Neural cell (in vitro differentiated cells): ENCODE results near the gene QRFPR. TPM values are rescaled to one million over a fixed set of nuclear protein-coding genes. Genes with fewer than 3 reads are reported as not detected.
A peak's percentile ranks its signal among the peaks of the same experiment; 100 is the strongest.

Experiments
- H2AFZ ChIP-seq: fragments of 200-600, 300-800 bp; sonication (generic), shearing (Covaris generic); 2 replicates; pipeline ENCODE4 v1.6.0; 2014; ENCODE audit warnings: low read depth, mild to moderate bottlenecking, antibody characterized with exemption, low read length, moderate library complexity
- H3F3A ChIP-seq: fragments of 200-600 bp; shearing (Covaris generic); 2 replicates; pipeline ENCODE4 v1.6.1; 2016; ENCODE audit warnings: mild to moderate bottlenecking, moderate library complexity, mixed read lengths, antibody characterized with exemption, low read length; ENCODE audit not compliant: insufficient read depth, poor library complexity, severe bottlenecking
- H3K27ac ChIP-seq: fragments of 200-600, 300-800 bp; sonication (generic), shearing (Covaris generic); 2 replicates; pipeline ENCODE4 v1.5.1; 2014; ENCODE audit warnings: mild to moderate bottlenecking, low read length, moderate library complexity
- H3K27me3 ChIP-seq: fragments of 300-800, 200-600 bp; sonication (generic), shearing (Covaris generic); 2 replicates; pipeline ENCODE4 v1.6.0; 2014; ENCODE audit warnings: mild to moderate bottlenecking, low read depth, low read length, moderate library complexity; ENCODE audit not compliant: insufficient read depth
- H3K36me3 ChIP-seq: fragments of 300-800, 200-600 bp; sonication (generic), shearing (Covaris generic); 2 replicates; pipeline ENCODE4 v1.5.1; 2014; ENCODE audit warnings: mild to moderate bottlenecking, antibody characterized with exemption, low read length, moderate library complexity; ENCODE audit not compliant: insufficient read depth
- H3K4me2 ChIP-seq: fragments of 300-800, 200-600 bp; sonication (generic), shearing (Covaris generic); 2 replicates; pipeline ENCODE4 v1.6.0; 2014; ENCODE audit warnings: mild to moderate bottlenecking, low read length
- H3K4me3 ChIP-seq: fragments of 300-800, 200-600 bp; sonication (generic), shearing (Covaris generic); 2 replicates; pipeline ENCODE4 v1.5.1; 2014; ENCODE audit warnings: mild to moderate bottlenecking, low read length, moderate library complexity
- H3K79me2 ChIP-seq: fragments of 200-600 bp; shearing (Covaris generic); replicated peaks from 2 replicates; pipeline ENCODE4 v1.6.0; 2014; ENCODE audit warnings: mild to moderate bottlenecking, low read length, moderate library complexity; ENCODE audit not compliant: insufficient read depth
- H3K9ac ChIP-seq: fragments of 300-800, 200-600 bp; sonication (generic), shearing (Covaris generic); 2 replicates; pipeline ENCODE4 v1.6.1; 2016; ENCODE audit warnings: mild to moderate bottlenecking, low read length, mixed read lengths
- H3K9me2 ChIP-seq: fragments of 200-600 bp; shearing (Covaris generic); 2 replicates; pipeline ENCODE4 v1.6.1; 2016; ENCODE audit warnings: mild to moderate bottlenecking, low read length, mixed read lengths; ENCODE audit not compliant: insufficient read depth
- H3K9me3 ChIP-seq: fragments of 200-600, 300-800 bp; sonication (generic), shearing (Covaris generic); 2 replicates; pipeline ENCODE4 v1.6.1; 2016; ENCODE audit warnings: mild to moderate bottlenecking, mixed run types, low read length, moderate library complexity, mixed read lengths
- H4K20me1 ChIP-seq: fragments of 200-600 bp; shearing (Covaris generic); 2 replicates; pipeline ENCODE4 v1.6.1; 2016; ENCODE audit warnings: mild to moderate bottlenecking, mixed run types; ENCODE audit not compliant: insufficient read depth
- CTCF ChIP-seq: fragments of 450-650 bp; IDR thresholded peaks from 2 replicates; pipeline ENCODE4 v1.5.1; 2014; ENCODE audit warnings: antibody characterized with exemption, mild to moderate bottlenecking, moderate library complexity; ENCODE audit not compliant: poor library complexity, severe bottlenecking
- EP300 ChIP-seq: fragments of 450-650 bp; conservative IDR thresholded peaks from 2 replicates; pipeline ENCODE4 v1.6.1; 2014; ENCODE audit warnings: antibody characterized with exemption, mild to moderate bottlenecking, moderate library complexity; ENCODE audit not compliant: poor library complexity, severe bottlenecking
- EZH2 ChIP-seq: fragments of 200-600, 300-800 bp; shearing (Covaris generic), sonication (generic); IDR thresholded peaks from 2 replicates; pipeline ENCODE4 v1.6.1; 2014; ENCODE audit warnings: antibody characterized with exemption, low read length, borderline replicate concordance, mild to moderate bottlenecking; ENCODE audit not compliant: insufficient read depth, poor library complexity, severe bottlenecking
- MXI1 ChIP-seq: fragments of 450-650 bp; conservative IDR thresholded peaks from 2 replicates; pipeline ENCODE4 v1.6.1; 2014; ENCODE audit warnings: antibody characterized with exemption, mild to moderate bottlenecking; ENCODE audit not compliant: poor library complexity, severe bottlenecking
- POLR2AphosphoS5 ChIP-seq: IDR thresholded peaks from 2 replicates; pipeline ENCODE4 v1.6.1; 2012
- RAD21 ChIP-seq: fragments of 450-650 bp; conservative IDR thresholded peaks from 2 replicates; pipeline ENCODE4 v1.6.1; 2014; ENCODE audit warnings: antibody characterized with exemption, mild to moderate bottlenecking, moderate library complexity
- REST ChIP-seq: IDR thresholded peaks from 2 replicates; pipeline ENCODE4 v1.6.1; 2012; ENCODE audit warnings: borderline replicate concordance
- SMC3 ChIP-seq: fragments of 450-650 bp; conservative IDR thresholded peaks from 2 replicates; pipeline ENCODE4 v1.6.1; 2014; ENCODE audit warnings: antibody characterized with exemption, mild to moderate bottlenecking, moderate library complexity; ENCODE audit not compliant: poor library complexity
- TAF1 ChIP-seq: IDR thresholded peaks from 2 replicates; pipeline ENCODE4 v1.6.1; 2012; ENCODE audit warnings: low read depth
- polyA plus RNA-seq: library from polyadenylated mRNA; depleted of rRNA; stranded (reverse); fragments of >200 nt; gene quantifications from 2 replicates; pipeline ENCODE4 v1.2.3, GENCODE V29; 2014

Gene QRFPR
- polyA plus RNA-seq, 1 donor from 2014 or later, result 0.54 TPM

GRCh38 chr4:121339307-121339706 lies 41.5 kb downstream of the QRFPR start:
- Histone ChIP-seq H3K9me3 (no peaks in the 10 kb centered on the region), H3K4me3 (peak overlapping the region; percentile 24), H3K27me3 (no peaks in the 10 kb centered on the region), H4K20me1 (no peaks in the 10 kb centered on the region), H2AFZ (no peak overlapping the region), H3K9ac (no peak overlapping the region), H3K36me3 (no peaks in the 10 kb centered on the region), H3F3A (no peaks in the 10 kb centered on the region), H3K9me2 (no peaks in the 10 kb centered on the region), H3K4me2 (peak overlapping the region; percentile 25), H3K79me2 (no peaks in the 10 kb centered on the region), H3K27ac (peak overlapping the region; percentile 59)
- TF ChIP-seq EP300, result no peak
- no peak for TF ChIP-seq CTCF
- TF ChIP-seq RAD21, result no peak
- no peak for TF ChIP-seq EZH2
- TF ChIP-seq POLR2AphosphoS5, result no peak
- no peak for TF ChIP-seq SMC3

GRCh38 chr4:121338518-121338917 lies 42.3 kb downstream of the QRFPR start:
- Histone ChIP-seq H3K4me2 (peak overlapping the region; percentile 25), H3K27me3 (no peaks in the 10 kb centered on the region), H3K27ac (peak overlapping the region; percentile 59), H3K9ac (peak overlapping the region; percentile 3), H3K9me2 (no peaks in the 10 kb centered on the region), H4K20me1 (no peaks in the 10 kb centered on the region), H3K36me3 (no peaks in the 10 kb centered on the region), H3K4me3 (peak overlapping the region; percentile 24), H3F3A (no peaks in the 10 kb centered on the region), H3K9me3 (no peaks in the 10 kb centered on the region), H2AFZ (no peak overlapping the region), H3K79me2 (no peaks in the 10 kb centered on the region)
- TF ChIP-seq TAF1, result no peak
- no peak for TF ChIP-seq EZH2
- no peak for TF ChIP-seq MXI1
- peak; percentile 94 for TF ChIP-seq EP300
- peak; percentile 59 for TF ChIP-seq POLR2AphosphoS5

DNA sequence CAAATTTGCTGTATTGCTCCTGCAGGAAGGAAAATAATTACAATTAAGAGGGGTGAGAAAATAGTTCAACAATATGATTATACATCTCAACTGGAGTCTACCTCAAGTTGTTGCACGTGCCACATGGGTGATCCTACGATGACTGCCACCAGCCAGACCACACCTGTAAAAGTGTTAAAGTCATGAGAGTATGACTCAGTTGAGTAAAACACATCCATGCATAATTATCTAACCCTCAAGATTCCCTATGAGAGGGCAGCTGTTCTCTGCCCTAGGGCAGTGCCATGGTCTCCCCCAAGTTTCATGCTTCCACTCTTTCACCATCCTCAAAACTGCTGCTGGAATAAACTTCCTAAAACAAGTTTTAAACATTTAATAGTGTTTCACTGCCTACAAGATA lies 44.1 kb downstream of the QRFPR start:
- H4K20me1 ChIP-seq, result no peaks in the 10 kb centered on the region
- H3K36me3 ChIP-seq, result no peaks in the 10 kb centered on the region
- H3K27me3 ChIP-seq, result no peaks in the 10 kb centered on the region
- no peaks in the 10 kb centered on the region for H3K9me3 ChIP-seq
- no peaks in the 10 kb centered on the region for H3F3A ChIP-seq
- TF ChIP-seq RAD21, result no peak
- TF ChIP-seq MXI1, result no peak
- TF ChIP-seq CTCF, result no peak
- TF ChIP-seq REST, result no peak
- TF ChIP-seq EP300, result no peak
- no peaks in the 10 kb centered on the region for H3K9me2 ChIP-seq
- H2AFZ ChIP-seq, result no peak overlapping the region
- no peak overlapping the region for H3K4me2 ChIP-seq
- H3K9ac ChIP-seq, result no peak overlapping the region
- no peak overlapping the region for H3K27ac ChIP-seq
- no peaks in the 10 kb centered on the region for H3K79me2 ChIP-seq
- H3K4me3 ChIP-seq, result no peak overlapping the region
